GM23338 (cell line): Measurements from ENCODE around the gene DET1.

Source experiments
- EZH2 ChIP-seq: fragments of 200-600 bp; sonication (generic); IDR thresholded peaks from one replicate; pipeline ENCODE4 v1.8.0; 2017; ENCODE audit warnings: antibody characterized with exemption, mild to moderate bottlenecking, low read depth; ENCODE audit not compliant: unreplicated experiment
- EZH2phosphoT487 ChIP-seq: fragments of 200-600 bp; sonication (generic); IDR thresholded peaks from one replicate; pipeline ENCODE4 v1.8.1; 2018; ENCODE audit warnings: antibody characterized with exemption; ENCODE audit not compliant: unreplicated experiment
- NANOG ChIP-seq: IDR thresholded peaks from 2 replicates; pipeline ENCODE4 v1.6.1; 2016; ENCODE audit warnings: antibody characterized with exemption, borderline replicate concordance
- POLR2AphosphoS5 ChIP-seq: IDR thresholded peaks from 2 replicates; pipeline ENCODE4 v1.6.1; 2016; ENCODE audit warnings: antibody characterized with exemption, low read depth
- TF ChIP-seq, protein P1 (sequence below), 2 experiments: fragments of 200-600 bp in 1 of 2; sonication (generic) in 1 of 2; conservative IDR thresholded peaks; 2 replicates each; pipeline versions ENCODE4 v1.5.1 to v1.6.1; 2016 to 2017; ENCODE audit warnings: antibody characterized with exemption in 2 of 2, low read depth in 2 of 2, mild to moderate bottlenecking in 2 of 2, moderate library complexity in 1 of 2
- TF ChIP-seq, protein P2 (sequence below): IDR thresholded peaks from one replicate; pipeline ENCODE4 v1.6.1; 2018; ENCODE audit warnings: antibody characterized with exemption; ENCODE audit not compliant: unreplicated experiment

DNA sequence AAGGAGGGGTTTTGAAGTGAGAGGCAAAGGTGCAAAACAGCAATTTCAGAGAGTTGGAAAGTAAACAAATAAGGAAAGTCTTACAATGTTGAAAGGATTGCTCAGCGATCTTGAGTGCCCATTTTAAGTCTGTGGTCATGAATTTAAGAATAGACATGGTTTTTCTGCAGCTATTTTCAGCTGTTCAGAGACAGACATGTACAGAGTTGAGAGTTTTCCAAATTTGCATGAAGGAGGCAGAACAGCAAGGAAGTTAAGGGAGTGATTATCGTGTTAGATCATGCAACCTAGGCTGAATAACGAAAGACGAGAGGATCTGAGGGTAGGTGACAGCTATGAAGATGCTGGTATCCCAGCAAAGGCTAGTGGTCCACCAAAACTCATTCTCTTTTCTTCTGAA is 37.2 kb downstream of the DET1 start:
- TF ChIP-seq, protein P1, sequence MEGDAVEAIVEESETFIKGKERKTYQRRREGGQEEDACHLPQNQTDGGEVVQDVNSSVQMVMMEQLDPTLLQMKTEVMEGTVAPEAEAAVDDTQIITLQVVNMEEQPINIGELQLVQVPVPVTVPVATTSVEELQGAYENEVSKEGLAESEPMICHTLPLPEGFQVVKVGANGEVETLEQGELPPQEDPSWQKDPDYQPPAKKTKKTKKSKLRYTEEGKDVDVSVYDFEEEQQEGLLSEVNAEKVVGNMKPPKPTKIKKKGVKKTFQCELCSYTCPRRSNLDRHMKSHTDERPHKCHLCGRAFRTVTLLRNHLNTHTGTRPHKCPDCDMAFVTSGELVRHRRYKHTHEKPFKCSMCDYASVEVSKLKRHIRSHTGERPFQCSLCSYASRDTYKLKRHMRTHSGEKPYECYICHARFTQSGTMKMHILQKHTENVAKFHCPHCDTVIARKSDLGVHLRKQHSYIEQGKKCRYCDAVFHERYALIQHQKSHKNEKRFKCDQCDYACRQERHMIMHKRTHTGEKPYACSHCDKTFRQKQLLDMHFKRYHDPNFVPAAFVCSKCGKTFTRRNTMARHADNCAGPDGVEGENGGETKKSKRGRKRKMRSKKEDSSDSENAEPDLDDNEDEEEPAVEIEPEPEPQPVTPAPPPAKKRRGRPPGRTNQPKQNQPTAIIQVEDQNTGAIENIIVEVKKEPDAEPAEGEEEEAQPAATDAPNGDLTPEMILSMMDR (conservative IDR thresholded peaks at IDR 0.05; ENCODE audit: low read depth in 2 of 2), result no peak
- TF ChIP-seq, protein P2, sequence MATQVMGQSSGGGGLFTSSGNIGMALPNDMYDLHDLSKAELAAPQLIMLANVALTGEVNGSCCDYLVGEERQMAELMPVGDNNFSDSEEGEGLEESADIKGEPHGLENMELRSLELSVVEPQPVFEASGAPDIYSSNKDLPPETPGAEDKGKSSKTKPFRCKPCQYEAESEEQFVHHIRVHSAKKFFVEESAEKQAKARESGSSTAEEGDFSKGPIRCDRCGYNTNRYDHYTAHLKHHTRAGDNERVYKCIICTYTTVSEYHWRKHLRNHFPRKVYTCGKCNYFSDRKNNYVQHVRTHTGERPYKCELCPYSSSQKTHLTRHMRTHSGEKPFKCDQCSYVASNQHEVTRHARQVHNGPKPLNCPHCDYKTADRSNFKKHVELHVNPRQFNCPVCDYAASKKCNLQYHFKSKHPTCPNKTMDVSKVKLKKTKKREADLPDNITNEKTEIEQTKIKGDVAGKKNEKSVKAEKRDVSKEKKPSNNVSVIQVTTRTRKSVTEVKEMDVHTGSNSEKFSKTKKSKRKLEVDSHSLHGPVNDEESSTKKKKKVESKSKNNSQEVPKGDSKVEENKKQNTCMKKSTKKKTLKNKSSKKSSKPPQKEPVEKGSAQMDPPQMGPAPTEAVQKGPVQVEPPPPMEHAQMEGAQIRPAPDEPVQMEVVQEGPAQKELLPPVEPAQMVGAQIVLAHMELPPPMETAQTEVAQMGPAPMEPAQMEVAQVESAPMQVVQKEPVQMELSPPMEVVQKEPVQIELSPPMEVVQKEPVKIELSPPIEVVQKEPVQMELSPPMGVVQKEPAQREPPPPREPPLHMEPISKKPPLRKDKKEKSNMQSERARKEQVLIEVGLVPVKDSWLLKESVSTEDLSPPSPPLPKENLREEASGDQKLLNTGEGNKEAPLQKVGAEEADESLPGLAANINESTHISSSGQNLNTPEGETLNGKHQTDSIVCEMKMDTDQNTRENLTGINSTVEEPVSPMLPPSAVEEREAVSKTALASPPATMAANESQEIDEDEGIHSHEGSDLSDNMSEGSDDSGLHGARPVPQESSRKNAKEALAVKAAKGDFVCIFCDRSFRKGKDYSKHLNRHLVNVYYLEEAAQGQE, result no peak
- TF ChIP-seq EZH2 (no peak), POLR2AphosphoS5 (no peak), NANOG (no peak), EZH2phosphoT487 (no peak)
